ENCODE measurements around the gene PDAP1. TPM values are rescaled to one million over a fixed set of nuclear protein-coding genes. Genes with fewer than 3 reads are reported as not detected.

The PDAP1 gene
- total RNA-seq, 1 experiment from 2014 or later: 200 TPM

- TF ChIP-seq REST (IDR thresholded peaks at IDR 0.05; ENCODE audit: low read depth): no peak
These were observed 40.9 kb upstream of the PDAP1 start (continued) for GRCh38 chr7:99449326-99449725.

DNA sequence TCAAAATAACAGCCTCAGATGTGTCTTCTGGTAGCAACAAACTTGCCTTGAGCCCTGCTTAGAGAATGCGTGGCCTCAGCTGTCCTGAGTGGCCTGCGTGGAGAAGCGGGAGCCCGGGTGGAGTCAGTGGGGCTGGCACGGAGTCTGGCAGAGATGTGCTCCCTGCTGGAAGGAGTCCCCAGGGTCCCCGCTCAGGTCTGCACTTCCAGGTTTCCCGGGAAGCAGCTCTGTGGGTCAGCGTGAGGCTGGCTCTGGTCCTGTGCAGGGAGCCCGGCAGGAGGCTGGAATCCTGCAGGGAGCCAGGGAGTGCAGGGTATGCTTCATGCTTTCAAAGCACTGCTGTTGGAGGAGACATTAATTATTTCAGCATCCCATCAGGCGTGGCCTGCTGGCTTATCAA lies 40.5 kb upstream of the PDAP1 start:
- DNase-seq (ENCODE audit: low read depth, low spot score): no peak
- H3K9me2 ChIP-seq (ENCODE audit: insufficient read depth): no peaks in the 10 kb centered on the region
- H2AFZ ChIP-seq (ENCODE audit: low read depth, low read length, poor library complexity, severe bottlenecking): no peak overlapping the region
- no TSS peak for BruUV-seq (replicated peaks)
- RAD21 ChIA-PET (ENCODE audit: low non-redundant PET in 1 of 2, low total read pairs in 2 of 2, uncharacterized antibody in 2 of 2, unreplicated experiment in 2 of 2): no interaction called here
- CTCF ChIA-PET: no interaction called here
- TF ChIP-seq EZH2 (IDR thresholded peaks at IDR 0.05) (no peak), EZH2phosphoT487 (IDR thresholded peaks at IDR 0.05; ENCODE audit: borderline replicate concordance) (no peak), EGR1 (IDR thresholded peaks at IDR 0.05; ENCODE audit: low read depth) (no peak), YY1 (IDR thresholded peaks at IDR 0.05; ENCODE audit: extremely low read depth, insufficient replicate concordance, low read depth, low read length) (no peak), MAX (IDR thresholded peaks at IDR 0.05) (no peak), ELF1 (IDR thresholded peaks at IDR 0.05; ENCODE audit: borderline replicate concordance, low read depth) (no peak), JUND (IDR thresholded peaks at IDR 0.05) (no peak), FOSL1 (IDR thresholded peaks at IDR 0.05; ENCODE audit: low read depth) (no peak)
- ATAC-seq: no peak
- POLR2A ChIA-PET: no interaction called here
- no peaks in the 10 kb centered on the region for H3K9me3 ChIP-seq (ENCODE audit: control insufficient read depth in 1 of 2, insufficient read depth in 1 of 2, low read depth in 1 of 2, low read length in 2 of 2)
- peaks cover 12% of the 10 kb centered on the region for H3K79me2 ChIP-seq (ENCODE audit: insufficient read depth, low read length)
- intact Hi-C loops (cut with micrococcal nuclease): no loop called here
- no peaks in the 10 kb centered on the region for H3K4me1 ChIP-seq (ENCODE audit: control insufficient read depth in 1 of 2, insufficient read depth in 2 of 2, low read length in 2 of 2)
- no peak overlapping the region for H3K4me2 ChIP-seq (ENCODE audit: low read length)
- H4K20me1 ChIP-seq (ENCODE audit: insufficient read depth): no peaks in the 10 kb centered on the region
- no peak overlapping the region for H3K9ac ChIP-seq (ENCODE audit: low read length)
- no peak overlapping the region for H3K4me3 ChIP-seq (replicated peaks in 1 of 2; ENCODE audit: low read depth in 1 of 2, low read length in 2 of 2)
- H3K27ac ChIP-seq (ENCODE audit: low read depth, low read length): no peak overlapping the region
- no peaks in the 10 kb centered on the region for H3K27me3 ChIP-seq (ENCODE audit: insufficient read depth, low read length)
- H3K36me3 ChIP-seq (ENCODE audit: control insufficient read depth in 1 of 2, insufficient read depth in 2 of 2, low read length in 2 of 2): peaks cover 45 to 50% of the 10 kb centered on the region in 2 experiments; a peak in 3 of 4 replicates
